ENCODE measurements around the gene LYZL2.

DNA sequence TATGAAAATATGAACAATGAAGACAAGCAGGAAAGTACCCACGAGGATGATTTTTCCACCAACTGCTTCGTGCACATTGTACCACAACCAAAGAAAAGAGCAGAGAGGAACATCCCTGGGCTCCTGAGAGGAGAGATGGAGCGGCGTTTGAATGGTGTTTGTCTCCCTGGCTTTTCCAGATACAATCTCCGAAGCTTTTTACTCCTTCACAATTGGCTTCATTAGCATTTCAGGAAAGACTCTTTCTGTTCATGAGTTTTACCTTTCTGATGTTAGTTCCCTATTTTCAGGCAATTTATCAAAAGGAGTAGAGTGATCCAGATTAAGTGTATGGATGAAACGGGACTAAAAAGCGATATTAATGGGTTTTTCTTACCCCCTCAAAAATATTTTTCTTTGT is 49.3 kb downstream of the LYZL2 start:
- TF ChIP-seq, protein P1, sequence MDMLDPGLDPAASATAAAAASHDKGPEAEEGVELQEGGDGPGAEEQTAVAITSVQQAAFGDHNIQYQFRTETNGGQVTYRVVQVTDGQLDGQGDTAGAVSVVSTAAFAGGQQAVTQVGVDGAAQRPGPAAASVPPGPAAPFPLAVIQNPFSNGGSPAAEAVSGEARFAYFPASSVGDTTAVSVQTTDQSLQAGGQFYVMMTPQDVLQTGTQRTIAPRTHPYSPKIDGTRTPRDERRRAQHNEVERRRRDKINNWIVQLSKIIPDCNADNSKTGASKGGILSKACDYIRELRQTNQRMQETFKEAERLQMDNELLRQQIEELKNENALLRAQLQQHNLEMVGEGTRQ (IDR thresholded peaks at IDR 0.05; ENCODE audit: low read length), result no peak
- TF ChIP-seq, protein P2, sequence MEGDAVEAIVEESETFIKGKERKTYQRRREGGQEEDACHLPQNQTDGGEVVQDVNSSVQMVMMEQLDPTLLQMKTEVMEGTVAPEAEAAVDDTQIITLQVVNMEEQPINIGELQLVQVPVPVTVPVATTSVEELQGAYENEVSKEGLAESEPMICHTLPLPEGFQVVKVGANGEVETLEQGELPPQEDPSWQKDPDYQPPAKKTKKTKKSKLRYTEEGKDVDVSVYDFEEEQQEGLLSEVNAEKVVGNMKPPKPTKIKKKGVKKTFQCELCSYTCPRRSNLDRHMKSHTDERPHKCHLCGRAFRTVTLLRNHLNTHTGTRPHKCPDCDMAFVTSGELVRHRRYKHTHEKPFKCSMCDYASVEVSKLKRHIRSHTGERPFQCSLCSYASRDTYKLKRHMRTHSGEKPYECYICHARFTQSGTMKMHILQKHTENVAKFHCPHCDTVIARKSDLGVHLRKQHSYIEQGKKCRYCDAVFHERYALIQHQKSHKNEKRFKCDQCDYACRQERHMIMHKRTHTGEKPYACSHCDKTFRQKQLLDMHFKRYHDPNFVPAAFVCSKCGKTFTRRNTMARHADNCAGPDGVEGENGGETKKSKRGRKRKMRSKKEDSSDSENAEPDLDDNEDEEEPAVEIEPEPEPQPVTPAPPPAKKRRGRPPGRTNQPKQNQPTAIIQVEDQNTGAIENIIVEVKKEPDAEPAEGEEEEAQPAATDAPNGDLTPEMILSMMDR (IDR thresholded peaks at IDR 0.05; ENCODE audit: control extremely low read depth in 1 of 3, insufficient read depth in 1 of 3, low read depth in 1 of 3, low read length in 3 of 3), result no peak
- no peak for TF ChIP-seq RFX5 (IDR thresholded peaks at IDR 0.05; ENCODE audit: borderline replicate concordance, low read depth, low read length)
- no peak for TF ChIP-seq POU5F1 (IDR thresholded peaks at IDR 0.05; ENCODE audit: low read depth, low read length)
- no peak for TF ChIP-seq TAF1 (IDR thresholded peaks at IDR 0.05; ENCODE audit: low read depth, low read length)
- TF ChIP-seq POLR2A (IDR thresholded peaks at IDR 0.05; ENCODE audit: control extremely low read depth in 1 of 2, low read depth in 2 of 2, low read length in 2 of 2), result no peak
- TF ChIP-seq KDM1A (IDR thresholded peaks at IDR 0.05; ENCODE audit: borderline replicate concordance, low read length), result no peak
